HL-60/S4 treated with phorbol 12-myristate 13-acetate at 8.2 ng/mL for 4 days and 3 days (cell line): ENCODE data around the gene FAM168B.

Source experiments
- in situ Hi-C: fragments of 300-500 bp; cut with MboI; formaldehyde crosslinking; loops from 2 replicates; pipeline ENCODE4 v1.15.0; 2022; ENCODE audit warnings: low sequenced_read_pairs

Gene FAM168B

DNA sequence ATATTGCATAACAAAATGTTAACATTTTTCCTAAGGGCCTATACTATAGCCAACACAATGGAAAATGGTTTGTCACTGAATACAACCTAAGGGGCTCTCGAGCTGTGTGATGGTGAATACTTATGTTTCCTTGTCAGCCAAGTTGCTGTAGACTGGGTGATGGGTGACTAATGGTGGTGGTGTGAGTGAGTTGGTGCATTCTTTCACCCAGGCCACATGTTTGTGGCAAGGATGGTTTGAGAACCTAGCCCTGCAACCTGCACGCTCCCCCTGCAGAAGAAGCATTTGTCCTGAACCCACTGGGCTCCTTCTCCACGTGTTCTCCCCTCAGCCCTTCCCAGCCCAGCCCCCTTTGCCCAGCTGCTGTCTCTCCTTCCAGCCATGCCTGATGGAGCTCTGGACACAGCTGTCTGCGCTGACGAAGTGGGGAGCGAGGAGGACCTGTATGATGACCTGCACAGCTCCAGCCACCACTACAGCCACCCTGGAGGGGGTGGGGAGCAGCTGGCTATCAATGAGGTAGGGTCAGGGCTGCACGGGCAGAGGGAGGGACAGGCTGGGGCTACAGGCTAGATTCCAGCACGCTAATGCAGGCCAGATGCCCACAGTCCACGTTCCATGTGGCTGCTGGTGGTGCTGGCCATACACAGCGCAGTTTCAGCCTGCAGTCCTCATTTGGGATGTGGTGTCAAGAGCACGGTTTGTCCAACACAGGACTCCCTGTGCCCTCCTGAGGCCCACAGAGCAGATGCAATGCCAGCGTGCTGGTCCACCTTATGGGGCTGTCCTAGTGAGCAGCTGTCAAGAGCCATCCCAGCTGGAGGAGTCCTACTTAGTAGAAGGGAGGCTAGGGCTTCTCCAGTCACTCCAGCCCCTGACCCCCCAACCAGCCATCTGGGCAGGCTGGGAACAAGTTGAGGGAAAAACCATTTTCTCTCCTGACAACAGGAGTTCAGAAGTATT, 65.4 kb downstream of the FAM168B start:
- in situ Hi-C loops, result no loop called here

DNA sequence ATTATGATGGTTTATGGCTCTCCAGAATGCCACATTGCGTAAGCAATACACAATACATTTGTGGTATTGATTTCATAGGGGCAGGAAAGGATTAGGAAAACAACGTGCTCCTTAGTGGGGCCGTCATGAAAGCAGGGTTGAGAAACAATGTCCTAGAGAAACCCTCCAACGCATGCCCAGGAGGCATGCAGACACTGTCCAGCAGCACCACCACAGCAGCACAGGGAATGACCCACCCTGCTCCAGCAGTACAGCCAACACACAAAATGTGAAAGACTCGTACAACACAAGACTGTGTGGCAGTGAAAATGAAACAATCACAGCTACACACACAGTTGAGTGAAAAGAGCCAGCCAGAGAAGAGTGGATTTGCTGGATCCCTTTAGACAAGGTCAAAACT, 66.3 kb downstream of the FAM168B start:
- in situ Hi-C loops, result no loop called here

DNA sequence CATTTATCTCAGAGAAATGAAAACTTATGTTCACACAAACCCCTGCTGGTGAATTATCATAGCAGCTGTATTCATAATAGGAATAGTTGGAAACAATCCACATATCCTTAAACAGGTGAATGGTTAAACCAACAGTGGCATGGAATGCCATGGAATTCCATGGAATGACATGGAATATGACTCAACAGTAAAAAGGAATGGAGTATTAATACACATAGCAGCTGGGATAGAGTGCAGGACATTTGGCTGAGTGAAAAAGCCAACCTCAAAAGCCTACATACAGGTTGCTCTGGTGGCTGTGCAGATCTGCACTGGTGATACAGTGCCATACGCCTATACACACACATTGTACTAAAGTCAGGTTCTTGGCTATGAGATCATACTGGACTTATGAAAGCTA, 69.5 kb downstream of the FAM168B start:
- in situ Hi-C loops, result no loop called here

DNA sequence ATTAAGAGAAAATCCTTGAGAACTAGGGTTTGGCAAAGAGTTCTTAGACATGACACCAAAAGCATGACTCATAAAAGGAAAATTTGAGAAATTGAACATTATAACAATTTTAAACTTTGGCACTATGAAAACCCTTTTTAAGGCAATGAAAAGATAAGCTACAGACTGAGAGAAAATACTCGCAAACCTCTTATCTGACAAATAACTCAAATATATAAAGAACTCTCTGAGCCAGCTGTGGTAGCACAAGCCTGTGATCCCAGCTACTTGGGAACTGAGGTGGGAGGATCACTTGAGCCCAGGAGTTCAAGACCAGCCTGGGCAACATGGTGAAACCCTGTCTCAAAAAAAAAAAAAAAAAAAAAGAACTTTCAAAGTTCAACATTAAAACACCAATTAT, 70.5 kb downstream of the FAM168B start:
- in situ Hi-C loops, result no loop called here

DNA sequence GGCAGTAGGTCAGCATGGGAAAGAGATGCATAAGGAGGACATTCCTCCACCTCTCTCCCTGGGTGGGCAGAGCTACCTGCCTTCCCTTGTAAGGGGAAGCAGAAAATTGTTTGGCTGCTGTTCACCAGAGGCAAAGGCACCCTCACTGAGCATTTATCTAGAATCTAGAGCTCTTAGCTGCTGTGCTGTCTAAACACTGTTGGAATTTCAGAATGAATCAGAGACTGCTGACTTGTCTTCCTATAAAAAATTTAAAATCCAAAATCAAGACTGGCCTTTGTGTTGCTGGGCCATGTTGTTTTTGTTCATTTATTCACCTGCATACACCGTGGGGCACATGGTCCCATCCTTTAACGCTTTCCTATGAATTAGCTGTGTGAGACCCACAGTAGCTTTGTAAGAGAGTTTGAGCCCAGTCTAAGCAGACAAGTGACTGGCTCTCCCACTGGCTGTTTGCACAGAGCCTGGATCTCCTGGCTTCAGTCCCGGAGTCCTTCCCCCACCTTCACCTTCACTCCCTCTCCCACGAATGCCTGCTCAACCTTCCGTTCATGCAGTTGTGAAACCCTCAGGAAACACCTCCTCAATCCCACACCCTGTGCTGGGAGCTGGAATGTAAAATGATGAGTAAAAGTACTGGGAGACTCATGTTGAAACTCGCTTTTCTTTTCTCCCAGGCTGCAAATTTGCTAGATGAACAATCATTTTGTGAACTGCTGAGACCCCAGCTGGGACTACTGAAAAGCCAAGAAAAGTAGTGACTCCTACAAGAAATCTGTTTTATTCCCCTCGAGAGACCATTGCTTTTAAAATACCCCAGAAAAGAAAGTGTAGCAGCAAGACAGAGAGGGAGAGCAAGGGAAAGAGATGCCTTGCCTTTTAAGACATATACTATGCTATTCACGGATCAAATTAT, 76.2 kb downstream of the FAM168B start:
- in situ Hi-C loops, result no loop called here

DNA sequence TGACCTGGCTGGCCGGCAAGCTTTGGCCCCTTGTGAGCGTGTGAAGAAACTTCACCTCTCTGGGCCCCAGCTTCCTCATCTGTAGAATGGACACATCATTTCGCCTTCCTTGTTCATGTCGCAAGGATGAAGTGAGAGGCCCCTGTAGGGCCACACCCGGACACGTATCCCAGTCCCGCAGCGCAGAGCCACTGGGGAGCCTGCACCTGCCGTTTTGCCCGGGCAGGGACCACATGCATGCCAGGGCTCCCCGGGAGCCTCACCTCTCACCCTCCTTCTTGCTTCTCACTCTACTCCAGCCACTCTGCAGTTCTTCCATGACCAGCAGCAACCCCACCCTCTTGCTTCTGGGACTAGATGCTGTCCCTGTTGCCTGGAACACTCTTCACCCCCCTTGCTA, 77.5 kb downstream of the FAM168B start:
- in situ Hi-C loops, result no loop called here

DNA sequence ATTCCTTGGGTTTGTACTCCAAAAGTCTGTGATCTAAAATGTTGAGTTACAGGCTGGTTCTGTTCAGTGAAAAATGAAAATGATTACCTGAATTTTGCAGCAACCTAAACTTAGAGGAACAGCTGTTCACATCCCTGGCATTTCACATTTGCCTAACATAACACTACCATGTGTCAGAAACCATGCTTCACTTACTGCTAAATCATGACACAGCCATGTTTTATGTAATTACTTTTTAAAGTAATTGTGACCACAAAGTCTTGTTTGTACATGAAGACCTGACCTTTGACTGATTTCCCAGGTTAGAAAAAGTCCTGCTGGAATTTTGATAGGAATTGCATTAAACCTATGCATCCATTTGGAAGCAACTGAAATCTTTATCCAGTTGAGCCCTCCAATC, 79.1 kb downstream of the FAM168B start:
- in situ Hi-C loops, result no loop called here

DNA sequence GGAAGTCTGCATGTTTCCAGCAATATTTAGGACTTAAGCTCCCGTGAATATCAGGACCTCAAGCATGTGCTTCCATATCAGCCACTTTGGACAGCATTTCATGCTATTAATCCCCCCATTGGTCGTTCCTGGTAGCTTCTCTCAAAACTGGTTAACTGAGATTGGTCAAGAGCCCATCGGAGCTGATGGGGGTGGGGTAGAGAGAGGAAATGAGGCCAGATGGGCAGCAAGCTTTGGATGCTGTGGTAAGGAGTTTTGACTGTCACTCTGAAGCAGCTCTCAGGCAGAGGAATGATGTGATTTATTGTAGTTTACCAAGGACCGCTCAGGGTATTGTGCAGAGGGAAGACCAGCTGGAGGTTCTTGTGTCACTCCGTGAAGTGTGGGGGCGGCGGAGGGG, 81.8 kb downstream of the FAM168B start:
- in situ Hi-C loops, result no loop called here

DNA sequence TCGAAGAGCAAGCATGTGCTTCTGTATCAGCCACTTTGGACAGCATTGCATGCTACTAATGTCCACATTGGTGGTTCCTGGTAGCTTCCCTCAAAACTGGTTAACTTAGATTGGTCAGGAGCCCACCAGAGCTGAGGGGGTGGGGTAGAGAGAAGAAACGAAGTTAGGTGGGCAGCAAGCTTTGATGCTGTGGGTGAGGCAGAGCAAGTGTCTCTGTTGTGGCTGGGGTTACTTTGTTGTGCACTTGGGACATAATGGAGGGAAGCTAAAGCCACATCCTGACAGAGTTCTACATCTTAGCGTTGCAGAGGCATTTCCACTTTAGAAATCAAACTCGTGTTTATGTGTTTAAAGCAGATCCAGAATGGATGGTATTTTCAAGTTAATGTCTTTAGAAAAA, 82.7 kb downstream of the FAM168B start:
- in situ Hi-C loops, result no loop called here

DNA sequence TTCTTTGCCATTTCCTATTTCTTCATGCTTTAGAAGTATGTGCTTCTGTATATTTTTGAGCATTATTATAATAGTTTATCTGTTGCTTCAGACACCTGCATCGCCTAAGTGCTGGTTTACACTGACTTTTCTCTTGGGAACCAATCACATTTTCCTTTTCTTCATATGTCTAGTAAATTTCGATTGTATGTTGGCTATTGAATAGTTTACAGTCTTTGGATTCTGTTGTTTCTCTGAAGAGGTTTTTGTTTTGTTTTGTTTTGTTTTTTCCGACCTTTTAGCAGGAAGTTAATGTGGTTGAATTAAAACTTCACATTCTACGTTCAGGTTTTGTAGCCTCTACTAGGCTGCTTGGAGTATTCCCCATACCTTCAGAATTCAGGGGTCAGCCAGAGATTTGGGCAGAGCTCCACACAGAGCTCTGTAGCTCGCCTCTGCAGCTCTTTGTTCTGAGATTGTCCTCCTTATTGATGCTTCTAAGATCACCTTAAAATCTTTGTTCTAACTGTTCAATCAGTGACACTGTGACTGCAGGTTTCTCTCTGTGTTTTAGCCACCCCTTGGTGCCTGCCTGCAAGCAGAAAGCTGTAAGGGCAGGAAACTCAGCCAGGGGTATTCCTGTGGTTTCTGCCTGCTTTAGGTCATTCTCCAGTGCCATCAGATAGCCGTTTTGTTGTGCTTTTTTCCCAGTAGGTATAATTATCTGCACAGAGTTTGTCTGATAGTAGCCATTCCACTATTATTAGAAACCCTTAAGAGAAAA, 83.4 kb downstream of the FAM168B start:
- in situ Hi-C loops, result no loop called here

DNA sequence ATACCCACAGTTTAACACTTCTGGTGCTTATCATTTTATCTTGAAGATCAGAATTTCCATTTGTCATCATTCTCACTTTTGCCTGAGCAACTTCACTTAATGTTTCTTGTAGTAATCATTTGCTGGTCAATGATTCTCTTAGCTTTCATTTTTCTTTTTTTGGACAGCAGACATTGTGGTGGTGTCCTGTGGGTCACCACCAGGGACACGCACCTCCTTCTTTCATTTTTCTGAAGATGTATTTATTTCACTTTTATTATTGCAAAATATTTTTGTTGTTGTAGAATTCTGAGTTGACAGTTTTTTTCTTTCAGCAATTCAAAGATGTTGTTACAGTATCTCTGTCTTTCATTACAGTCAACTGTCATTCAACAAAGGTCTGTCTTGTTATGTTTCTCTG, 84.3 kb downstream of the FAM168B start:
- in situ Hi-C loops, result no loop called here

DNA sequence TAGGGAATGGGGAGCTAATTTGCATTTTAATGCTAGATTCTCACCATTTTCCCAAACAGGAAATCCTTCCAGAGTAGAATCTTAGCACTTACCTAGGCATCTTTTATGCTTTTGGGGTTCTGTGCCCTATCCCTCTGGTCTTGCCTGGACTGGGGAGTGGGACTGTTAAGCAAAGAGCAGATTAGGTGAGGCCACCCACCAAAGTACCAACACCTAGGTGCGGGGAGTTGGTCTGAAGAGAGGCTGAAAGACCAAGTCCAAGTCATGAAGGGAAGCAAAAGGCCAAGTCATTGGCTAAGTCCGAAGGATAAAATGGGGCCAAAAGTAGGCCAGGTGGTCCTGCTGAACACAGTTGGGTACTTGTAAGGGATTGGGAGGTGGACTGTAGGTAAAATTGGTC, 86.7 kb downstream of the FAM168B start:
- in situ Hi-C loops, result no loop called here

DNA sequence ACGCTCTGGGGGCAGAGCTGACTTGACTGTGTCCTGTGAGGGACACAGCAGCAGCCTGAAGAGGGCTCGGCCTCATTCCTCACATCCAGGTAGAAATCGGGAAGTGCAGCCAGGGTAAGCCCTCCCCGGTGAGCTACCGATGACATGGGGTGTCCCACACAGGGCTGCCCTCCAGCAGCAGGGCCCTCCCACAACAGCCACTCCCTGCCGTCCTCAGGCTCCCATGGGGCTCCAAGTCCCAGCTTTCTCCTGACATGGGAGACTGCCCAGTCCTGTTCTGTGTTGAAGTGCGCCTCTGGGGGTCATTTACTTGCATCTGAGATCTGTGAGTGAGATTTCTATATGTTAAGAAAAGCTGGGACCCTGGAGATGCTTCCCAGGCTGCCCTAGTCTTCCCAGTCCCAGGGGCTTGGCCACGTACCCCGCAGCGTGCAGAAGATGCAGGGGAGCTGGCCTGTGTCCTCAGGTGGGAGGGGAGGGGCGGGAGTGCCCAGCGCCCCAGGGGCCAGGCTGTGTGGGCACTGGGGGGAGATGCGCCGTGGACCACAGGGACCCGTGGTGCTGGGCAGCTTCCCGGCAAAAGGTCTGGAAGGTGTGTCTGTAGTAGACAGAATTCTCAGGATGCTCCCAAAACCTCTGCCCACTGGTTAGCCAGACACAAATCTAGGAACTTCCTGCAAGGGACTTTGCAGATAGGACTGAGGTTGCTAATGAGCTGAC, 87.9 kb downstream of the FAM168B start:
- in situ Hi-C loops, result no loop called here

DNA sequence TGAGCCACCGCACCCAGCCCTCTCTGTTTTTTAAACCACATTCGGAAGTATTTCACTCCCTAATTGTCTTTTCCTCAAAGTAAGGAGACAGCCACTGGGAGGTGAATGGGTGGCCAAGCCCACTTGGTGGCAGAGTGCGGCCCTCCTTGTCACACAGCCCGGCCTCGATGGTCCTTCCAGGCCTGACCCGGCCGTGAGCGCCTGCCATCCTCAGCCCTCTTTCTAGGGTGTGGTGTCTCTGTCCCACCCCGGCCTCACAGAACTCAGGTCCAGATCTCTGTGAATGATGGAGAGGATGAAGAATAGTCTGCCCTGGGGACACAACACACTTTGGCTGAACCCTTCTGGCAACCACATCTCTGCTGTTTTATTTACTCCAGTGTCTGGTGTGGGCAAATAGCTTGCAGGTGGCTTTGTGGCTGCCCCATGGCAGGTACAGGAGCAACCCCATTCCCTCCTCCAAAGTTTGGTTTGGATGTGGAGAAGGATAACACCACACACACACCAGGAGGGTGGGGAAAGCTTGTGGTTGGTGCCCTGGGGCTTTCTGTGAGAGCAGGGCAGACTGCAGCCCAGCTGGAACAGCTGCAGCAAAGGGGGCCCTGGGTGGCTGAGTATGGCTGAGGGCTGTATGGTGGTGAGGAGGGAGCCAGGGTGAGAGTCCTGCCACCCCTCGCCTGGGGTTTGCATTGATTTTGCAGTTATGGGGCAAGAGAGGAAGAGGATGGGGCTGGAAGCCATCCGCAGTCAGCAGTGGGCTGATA, 88.6 kb downstream of the FAM168B start:
- in situ Hi-C loops, result no loop called here

DNA sequence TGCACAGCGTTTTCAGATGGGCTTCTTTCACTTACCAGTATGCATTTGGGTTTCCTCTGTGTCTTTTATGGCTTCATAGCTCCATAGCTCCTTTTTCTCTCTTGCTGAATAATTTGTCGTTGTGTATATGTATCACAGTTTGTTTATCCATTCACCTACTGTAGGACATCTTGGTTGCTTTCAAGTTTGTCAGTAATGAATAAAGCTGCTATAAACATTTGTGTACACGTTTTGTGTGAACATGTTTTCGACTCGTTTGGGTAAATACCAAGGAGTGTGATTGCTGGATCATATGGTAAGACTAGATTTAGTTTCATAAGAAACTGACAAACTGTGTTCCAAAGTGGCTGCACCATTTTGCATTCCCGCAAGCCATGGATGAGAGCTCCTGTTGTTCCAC, 94.7 kb downstream of the FAM168B start:
- in situ Hi-C loops, result no loop called here
